Eye (tissue), 1 donor: ENCODE data around the gene JMJD6.
"Not testable (repeated sequence)": the region's sequence is repeated elsewhere in the genome, so short reads cannot be mapped to it uniquely, and the experiment has no call there.

ENCODE experiments used
- DNase-seq: peaks from one replicate; pipeline ENCODE4 v3.0.0-alpha.2; 2015

Gene JMJD6

DNA sequence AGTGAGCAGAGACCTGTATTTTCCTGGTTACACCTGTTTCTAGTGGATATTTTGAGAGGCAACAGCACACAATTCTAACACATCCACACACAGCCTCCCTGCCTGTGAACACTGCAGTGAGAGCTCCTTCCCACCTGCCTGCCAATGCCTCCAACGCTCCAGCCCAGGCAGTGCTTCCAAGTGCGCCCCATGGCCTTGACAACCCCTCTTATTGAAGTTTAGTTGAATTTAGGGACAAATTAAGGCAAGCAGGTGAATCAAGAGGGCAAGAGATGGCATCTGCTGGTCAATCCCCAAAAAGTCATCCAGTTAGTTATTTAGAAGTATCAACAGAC is 10.9 kb downstream of the JMJD6 start:
- DNase-seq = no peak

DNA sequence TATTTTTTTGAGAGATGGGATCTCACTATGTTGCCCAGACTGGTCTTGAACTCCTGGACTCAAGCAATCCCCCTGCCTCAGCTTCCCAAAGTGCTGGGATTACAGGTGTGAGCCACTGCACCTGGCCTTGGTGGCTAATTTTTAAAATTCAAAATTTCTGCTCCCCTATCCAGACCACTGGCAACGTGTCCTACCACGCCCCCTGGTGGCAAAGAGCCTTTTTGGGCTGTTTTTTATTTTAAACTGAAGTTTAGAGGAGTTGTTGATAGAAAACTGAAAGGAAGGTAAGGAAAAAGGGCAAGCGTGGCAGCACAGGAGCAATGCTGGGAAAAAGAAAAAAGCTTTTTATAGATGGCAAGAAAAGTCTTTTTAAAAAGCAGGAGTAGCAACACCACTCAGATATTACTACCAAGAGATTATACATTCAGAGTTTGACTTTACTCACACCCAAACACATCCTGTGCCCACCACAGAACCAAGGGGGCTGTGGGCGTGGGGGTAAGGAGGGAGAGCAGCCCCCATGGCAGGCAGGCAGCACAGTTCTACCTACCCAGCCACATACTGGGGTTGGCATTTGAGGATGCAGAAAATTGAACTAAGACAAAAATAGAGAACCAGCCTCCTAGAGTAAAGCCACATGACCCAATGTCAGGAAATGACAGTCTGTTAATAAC is 11.4 kb downstream of the JMJD6 start:
- DNase-seq = peak; percentile 85

- no peak for DNase-seq
Measured at GRCh38 chr17:76714336-76714735, 12.1 kb downstream of the JMJD6 start.

GRCh38 chr17:76713765-76714164 is 12.6 kb downstream of the JMJD6 start:
- no peak for DNase-seq

DNA sequence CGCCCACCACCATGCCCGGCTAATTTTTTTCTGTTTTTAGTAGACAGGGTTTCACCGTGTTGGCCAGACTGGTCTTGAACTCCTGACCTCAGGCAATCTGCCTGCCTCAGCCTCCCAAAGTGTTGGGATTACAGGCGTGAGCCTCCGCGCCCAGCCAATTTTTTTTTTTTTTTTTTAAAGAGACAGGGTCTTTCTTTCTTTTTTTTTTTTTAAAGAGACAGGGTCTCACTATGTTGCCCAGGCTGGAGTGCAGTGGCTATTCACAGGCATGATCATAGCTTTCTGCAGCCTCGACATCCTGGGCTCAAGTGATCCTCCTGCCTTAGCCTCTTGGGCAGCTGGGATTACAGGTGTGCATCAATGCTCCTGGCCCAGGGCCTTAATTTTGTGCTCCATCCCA is 14.1 kb downstream of the JMJD6 start:
- DNase-seq = not testable (repeated sequence)

- peak; percentile 87 for DNase-seq
Measured at GRCh38 chr17:76710863-76711611, 15.4 kb downstream of the JMJD6 start, which contains the start of gene MXRA7. TSS of gene MXRA7 (minus strand) at chr17:76710965. CDS start at chr17:76710946, 19 bp downstream.

DNA sequence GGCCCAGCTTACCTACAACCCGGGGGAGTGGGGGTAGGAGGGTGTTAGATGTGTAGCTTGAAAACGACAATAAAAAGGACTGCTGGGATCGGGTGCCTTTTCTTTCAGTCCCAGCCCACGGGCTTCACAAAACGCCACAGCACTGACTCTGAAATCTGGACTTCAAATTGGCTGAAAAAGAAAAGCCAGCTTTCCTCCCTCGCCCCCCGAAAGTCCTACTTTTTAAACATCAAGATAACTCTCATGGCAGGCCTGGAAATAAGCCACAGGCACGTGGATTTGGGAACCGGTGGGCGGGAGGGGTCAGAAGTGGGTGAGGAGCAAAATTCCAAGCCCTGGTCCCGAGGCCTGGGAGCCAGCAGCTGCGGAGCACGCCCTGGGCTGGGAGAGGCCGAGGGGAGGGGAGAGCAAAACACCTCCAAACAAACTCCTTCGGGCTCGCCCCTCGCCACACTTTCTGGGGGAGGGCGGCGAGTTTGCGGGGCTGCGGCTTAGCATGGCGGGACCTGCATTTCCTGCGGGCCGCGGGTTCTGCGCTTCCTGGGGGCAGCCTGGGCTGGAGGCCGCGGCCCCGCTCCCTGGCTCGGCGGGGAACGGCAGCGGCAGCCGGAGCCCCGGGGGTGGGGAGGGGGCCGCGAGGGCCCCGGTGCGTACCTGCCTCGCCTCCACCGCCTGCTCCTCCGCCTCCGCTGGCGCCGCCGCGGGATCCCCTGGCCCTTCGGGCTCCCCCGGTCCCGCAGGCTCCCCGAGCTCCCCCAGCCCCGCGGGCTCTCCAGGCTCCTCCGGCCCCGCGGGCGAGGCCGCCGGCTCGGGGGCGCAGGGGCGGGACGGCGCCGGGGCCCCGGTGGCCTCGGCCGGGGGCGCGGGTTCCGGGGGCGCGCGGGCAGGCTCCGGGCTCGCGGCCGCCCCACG is 16.2 kb downstream of the JMJD6 start:
- DNase-seq = peak; percentile 73

DNA sequence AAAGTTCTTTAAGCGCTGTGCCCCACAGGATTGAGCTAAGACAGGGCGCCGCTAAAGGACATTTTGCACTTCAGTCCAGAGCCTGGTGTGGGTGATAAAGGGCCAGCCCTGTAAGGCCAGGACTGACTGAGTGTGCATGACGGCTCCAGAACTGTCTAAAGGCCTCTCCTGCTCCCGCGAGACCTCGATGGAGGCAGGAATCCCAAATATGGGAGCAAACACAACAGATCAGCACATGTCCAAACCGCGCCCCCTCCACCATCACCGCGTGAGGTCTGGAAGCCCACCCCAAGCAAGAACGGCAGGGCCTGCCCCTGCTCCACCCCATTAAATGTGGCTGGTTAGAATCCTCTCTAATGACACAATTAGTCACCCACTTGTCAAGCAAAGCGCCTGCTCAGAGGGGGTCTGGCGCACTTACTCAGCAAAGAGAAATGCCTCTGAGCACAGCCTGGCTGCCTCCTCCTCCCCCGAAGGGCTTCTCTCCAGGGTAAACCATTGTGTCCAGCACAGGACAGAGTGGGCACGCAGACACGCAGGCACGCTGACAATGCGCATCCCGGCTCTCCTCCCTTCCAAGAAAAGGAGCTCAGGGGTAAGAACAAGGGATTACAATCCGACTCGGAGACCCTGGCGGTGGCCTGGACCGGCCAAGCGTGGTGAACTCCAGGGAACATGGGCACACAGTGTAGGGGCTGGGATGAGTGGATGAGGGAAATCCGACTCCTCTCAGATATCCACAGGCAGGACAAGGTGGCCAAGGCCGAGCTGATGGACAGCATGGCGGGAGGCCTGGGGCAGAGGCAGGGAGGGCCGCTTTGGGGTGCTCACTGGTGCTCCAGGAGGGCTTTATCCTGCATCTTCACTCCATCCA is 17.1 kb downstream of the JMJD6 start:
- peak; percentile 89 for DNase-seq

DNA sequence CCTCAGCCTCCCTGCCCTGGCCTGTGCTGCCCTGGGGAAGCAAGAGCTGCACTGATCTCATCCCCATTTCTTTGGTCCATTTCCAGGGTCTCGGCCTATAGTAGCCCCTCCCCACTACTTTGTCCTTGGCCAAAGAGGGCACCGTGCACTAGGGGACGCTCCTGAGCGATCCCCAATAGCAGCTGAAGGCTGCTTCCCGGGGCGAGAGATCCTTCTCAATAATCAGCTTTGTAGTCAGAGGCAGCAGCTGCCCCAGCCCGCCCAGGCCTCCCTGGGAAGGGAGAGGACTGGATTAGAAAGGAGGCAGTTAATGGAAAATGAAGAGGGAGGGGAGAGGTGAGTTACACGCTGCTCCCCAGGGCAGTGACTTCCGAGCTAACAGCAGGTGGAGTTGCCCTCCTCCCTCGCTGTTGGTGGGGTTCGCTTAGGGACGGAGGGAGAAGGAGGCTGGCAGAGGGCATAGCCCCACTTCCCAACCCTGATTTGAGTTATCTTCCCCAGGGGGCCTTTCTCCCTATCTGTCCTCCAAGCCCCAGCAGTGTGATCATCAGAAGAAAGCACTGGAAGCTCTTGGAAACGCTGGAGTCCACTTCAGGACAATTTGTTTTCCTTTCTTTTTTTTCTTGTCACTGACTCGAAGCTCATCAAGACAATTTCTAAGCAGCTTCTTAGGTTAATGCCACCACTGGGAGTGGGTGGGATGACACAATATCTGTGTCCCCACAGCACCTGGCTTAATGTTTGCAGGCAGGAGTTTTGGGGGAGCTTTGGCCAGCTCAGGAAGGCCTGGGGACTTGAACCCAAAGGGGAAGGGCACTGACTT is 18.2 kb downstream of the JMJD6 start:
- DNase-seq = peak; percentile 90

DNA sequence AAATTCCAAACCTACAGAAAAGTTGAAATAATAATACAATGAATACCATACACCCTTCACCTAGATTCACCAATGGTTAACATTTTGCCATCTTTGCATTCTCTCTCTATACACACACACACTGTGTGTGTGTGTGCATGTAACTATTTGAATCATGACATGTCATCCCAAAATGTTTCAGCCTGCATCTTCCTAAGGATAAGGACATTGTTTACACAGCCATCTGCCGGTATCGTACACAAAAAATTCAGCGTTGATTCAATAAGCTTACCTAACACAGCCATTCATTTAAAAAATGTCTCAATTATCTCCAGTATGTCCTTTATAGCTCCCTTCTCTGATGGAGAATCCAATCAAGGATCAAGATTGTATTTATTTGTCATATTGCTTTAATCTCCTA is 19.6 kb downstream of the JMJD6 start:
- DNase-seq = no peak

DNA sequence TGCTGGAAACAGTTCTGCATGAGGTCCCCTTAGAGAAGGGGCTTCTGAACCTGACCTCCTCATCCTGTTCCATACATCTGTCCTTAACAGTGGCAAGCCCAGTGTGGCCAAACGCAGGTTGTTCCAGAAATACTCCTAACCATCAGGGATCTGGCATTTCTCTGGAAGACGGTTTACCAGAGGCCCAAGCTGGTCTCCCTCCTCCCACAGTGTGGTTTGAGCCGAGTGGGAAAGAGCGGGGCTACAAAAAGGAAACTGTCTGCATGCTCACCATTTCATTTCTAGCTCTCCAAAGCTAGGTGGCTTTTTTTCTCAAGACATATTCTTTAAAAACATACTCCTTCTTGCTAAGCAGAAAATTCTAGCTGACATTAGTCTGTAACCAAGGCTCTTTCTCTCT is 21.6 kb downstream of the JMJD6 start:
- no peak for DNase-seq

DNA sequence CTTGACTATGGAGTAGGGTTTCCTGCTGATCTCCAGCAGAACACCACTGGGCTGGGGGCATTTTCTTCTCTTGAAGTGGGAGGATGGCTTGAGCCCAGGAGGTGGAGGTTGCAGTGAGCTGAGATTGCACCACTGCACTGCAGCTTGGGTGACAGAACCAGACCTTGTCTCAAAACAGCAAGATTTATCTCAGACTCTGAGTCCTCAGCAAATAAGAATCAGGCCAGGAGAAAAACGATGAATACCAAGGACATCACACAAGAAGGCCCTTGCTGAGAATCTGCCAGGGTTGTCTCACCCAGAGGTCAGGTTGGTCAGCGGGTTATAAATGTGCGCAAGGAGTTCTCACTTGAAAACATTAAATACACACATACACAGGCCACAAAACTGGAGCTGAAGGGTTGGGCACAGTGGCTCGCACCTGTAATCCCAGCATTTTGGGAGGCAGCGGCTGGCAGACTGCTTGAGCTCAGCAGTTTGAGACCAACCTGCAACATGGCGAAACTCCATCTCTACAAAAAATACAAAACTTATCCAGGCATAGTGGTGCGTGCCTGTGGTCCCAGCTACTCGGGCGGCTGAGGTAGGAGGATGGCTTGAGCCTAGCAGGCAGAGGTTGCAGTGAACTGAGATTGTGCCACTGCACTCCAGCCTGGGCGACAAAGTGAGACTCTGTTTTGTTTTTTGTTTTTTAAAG is 23.3 kb downstream of the JMJD6 start:
- DNase-seq = no peak

DNA sequence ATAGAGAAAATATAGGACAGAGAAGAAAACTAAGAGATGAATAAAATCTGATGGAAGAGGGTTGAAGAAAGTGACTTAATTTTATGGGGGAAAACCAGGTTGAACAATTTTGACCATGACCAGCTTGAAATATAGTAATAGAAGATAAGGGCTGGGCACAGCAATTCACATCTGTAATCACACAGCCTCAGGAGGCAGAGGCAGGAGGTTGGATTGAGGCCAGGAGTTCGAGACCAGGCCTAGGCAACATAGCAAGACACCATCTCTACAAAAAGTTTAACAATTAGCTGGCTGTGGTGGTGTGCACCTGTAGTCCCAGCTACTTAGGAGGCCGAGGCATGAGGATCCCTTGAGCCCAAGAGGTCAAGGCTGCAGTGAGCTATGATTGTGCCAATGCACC is 24.3 kb downstream of the JMJD6 start:
- DNase-seq = no peak

DNA sequence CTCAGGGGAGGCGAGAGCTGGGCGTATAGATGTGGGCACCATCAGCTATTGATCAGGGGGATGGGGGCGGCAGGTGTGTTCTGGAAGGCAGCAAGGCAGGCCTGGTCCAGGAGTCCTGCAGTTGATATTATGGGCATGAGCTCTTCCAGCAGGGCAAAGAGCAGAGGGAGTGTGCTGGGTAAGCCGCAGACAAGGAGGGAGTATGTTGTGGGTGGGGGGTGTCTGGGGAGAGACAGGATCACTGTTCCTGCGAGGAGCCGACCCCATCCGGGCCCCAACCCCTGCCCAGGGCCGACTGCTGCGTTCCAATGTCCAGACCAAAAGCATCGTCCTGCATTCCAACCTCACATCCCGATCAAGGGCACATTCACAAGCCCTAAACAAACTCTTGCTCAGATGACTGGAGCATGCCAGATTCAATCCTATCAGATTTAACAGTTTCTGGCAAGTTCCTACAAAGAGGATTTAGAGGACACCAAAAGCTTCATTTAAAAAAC is 24.9 kb downstream of the JMJD6 start:
- DNase-seq = peak; percentile 74

DNA sequence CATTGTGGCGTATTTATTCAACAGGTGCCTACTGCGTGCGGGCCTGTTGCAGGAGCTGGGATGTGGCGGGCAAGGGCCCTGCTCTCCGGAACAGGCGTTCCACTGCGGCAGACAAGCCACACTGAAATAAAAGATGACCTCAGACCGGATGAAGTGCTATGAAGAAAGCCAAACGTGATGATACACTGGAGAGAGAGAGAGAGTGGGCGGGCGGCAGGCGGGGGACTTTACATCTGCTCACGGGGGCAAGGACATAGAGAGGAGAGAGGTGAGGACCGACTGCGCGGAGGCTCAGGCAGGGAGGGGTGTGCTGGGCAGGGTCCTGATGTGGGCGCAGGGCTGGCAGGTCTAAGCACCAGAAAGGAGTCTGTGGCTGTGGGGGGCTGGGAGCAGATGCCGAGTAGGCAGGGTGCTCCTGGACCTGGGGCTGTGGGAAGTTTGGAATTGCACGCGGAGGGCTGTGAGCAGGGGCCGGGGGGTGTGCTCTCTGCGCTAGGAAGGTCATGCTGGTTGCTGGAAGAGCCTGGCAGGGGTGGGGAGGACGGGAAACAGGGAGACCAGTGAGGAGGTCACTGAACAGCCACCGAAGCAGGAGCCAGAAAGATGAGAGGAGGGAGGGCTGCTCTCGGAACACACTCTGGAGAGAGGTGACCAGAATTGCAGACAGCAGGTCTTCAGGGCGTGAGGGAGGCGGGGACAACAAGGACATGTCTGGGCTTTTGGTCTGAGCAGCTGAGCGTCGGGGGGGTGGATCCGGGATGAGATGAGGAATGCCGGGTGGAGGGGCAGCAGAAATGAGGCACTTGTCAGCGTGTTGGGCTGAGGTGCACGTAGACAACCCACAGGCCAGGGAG is 25.6 kb downstream of the JMJD6 start:
- DNase-seq = peak; percentile 86

- no peak for DNase-seq
Measured at GRCh38 chr17:76700270-76700616, 26.2 kb downstream of the JMJD6 start.

DNA sequence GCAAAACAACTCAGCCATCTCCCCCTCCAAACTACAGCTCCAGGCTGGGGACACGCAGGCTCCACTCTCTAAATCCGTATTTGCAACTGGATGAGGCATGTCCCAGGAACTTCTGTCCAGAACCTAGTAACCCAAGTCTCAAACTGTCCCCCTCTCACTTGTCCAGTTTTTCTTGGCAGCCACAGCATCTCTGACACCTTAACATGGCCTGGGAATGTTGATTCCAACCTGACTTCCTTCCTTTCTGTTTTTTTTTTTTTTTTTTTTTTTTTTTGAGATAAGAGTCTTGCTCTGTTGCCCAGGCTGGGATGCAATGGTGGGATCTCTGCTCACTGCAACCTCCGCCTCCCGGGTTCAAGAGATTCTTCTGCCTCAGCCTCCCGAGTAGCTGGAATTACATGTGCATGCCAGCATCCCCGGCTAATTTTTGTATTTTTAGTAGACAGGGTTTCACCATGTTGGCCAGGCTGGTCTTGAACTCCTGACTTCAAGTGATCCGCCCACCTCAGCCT is 27.9 kb downstream of the JMJD6 start:
- not testable (repeated sequence) for DNase-seq

GRCh38 chr17:76697702-76698465 is 28.5 kb downstream of the JMJD6 start:
- DNase-seq = peak; percentile 96
